Trophoblast cell (in vitro differentiated cells and primary cell): ENCODE data around the gene COL5A2.

Experiments used
- DNase-seq, 2 donors: peaks; one replicate each; pipeline ENCODE4 v3.0.0-alpha.2; 2016
- H2AFZ ChIP-seq: 2 replicates; pipeline ENCODE4 v1.6.1; 2013; ENCODE audit warnings: low read length, moderate library complexity, mild to moderate bottlenecking; ENCODE audit not compliant: insufficient read depth, poor library complexity
- H2AK5ac ChIP-seq: 2 replicates; pipeline ENCODE4 v1.6.1; 2013; ENCODE audit warnings: mild to moderate bottlenecking, low read length
- H2BK120ac ChIP-seq: 2 replicates; pipeline ENCODE4 v1.6.1; 2013; ENCODE audit warnings: low read length, mild to moderate bottlenecking, moderate library complexity; ENCODE audit not compliant: insufficient read depth, poor library complexity
- H2BK12ac ChIP-seq: 2 replicates; pipeline ENCODE4 v1.6.1; 2013; ENCODE audit warnings: mild to moderate bottlenecking, low read length, moderate library complexity
- H2BK5ac ChIP-seq: 2 replicates; pipeline ENCODE4 v1.6.1; 2013; ENCODE audit warnings: low read length, low read depth, moderate library complexity, mild to moderate bottlenecking; ENCODE audit not compliant: poor library complexity
- H3K14ac ChIP-seq: 2 replicates; pipeline ENCODE4 v1.6.1; 2013; ENCODE audit warnings: mild to moderate bottlenecking, low read length
- H3K18ac ChIP-seq: 2 replicates; pipeline ENCODE4 v1.6.1; 2013; ENCODE audit warnings: mild to moderate bottlenecking, low read length
- H3K23ac ChIP-seq: 2 replicates; pipeline ENCODE4 v1.6.1; 2013; ENCODE audit warnings: low read length
- H3K27ac ChIP-seq: 2 replicates; pipeline ENCODE4 v1.5.1; 2013; ENCODE audit warnings: low read depth, mild to moderate bottlenecking, inconsistent platforms, low read length, moderate library complexity
- H3K27me3 ChIP-seq: 2 replicates; pipeline ENCODE4 v1.6.1; 2013; ENCODE audit warnings: inconsistent platforms, mild to moderate bottlenecking, low read length, moderate library complexity; ENCODE audit not compliant: insufficient read depth
- H3K36me3 ChIP-seq, 2 experiments: 1 replicate in 1 of 2; 2 replicates in 1 of 2; pipeline ENCODE4 v1.6.1; 2013; ENCODE audit warnings: low read length in 2 of 2, mild to moderate bottlenecking in 2 of 2, moderate library complexity in 1 of 2; ENCODE audit not compliant: insufficient read depth in 2 of 2, control insufficient read depth in 1 of 2
- H3K4ac ChIP-seq: 2 replicates; pipeline ENCODE4 v1.6.1; 2013; ENCODE audit warnings: low read depth, mild to moderate bottlenecking, low read length, moderate library complexity
- H3K4me1 ChIP-seq, 2 experiments: 1 replicate in 1 of 2; 2 replicates in 1 of 2; pipeline ENCODE4 v1.6.1; 2013; ENCODE audit warnings: low read length in 2 of 2, mild to moderate bottlenecking in 2 of 2, moderate library complexity in 1 of 2; ENCODE audit not compliant: insufficient read depth in 2 of 2, control insufficient read depth in 1 of 2
- H3K4me2 ChIP-seq: 2 replicates; pipeline ENCODE4 v1.6.1; 2013; ENCODE audit warnings: inconsistent platforms, mild to moderate bottlenecking, low read length, moderate library complexity
- H3K4me3 ChIP-seq: 2 replicates; pipeline ENCODE4 v1.5.1; 2013; ENCODE audit warnings: mild to moderate bottlenecking, low read depth, low read length, inconsistent platforms
- H3K79me1 ChIP-seq: one replicate; pipeline ENCODE4 v1.6.1; 2013; ENCODE audit warnings: low read length
- H3K79me2 ChIP-seq: 2 replicates; pipeline ENCODE4 v1.6.1; 2013; ENCODE audit warnings: low read length, mild to moderate bottlenecking; ENCODE audit not compliant: control insufficient read depth, insufficient read depth, poor library complexity
- H3K9ac ChIP-seq: 2 replicates; pipeline ENCODE4 v1.6.1; 2013; ENCODE audit warnings: mild to moderate bottlenecking, low read length
- H3K9me3 ChIP-seq: 2 replicates; pipeline ENCODE4 v1.6.1; 2013; ENCODE audit warnings: low read depth, mild to moderate bottlenecking, control low read depth, inconsistent platforms, low read length; ENCODE audit not compliant: insufficient read depth
- H4K12ac ChIP-seq: 2 replicates; pipeline ENCODE4 v1.6.1; 2013; ENCODE audit warnings: low read depth, mild to moderate bottlenecking, low read length, moderate library complexity
- H4K8ac ChIP-seq: 2 replicates; pipeline ENCODE4 v1.6.1; 2013; ENCODE audit warnings: low read depth, mild to moderate bottlenecking, low read length, moderate library complexity
- H4K91ac ChIP-seq: one replicate; pipeline ENCODE4 v1.6.1; 2013; ENCODE audit warnings: low read depth, mild to moderate bottlenecking, low read length, moderate library complexity
- WGBS: extraction: QIAGEN DNeasy Blood & Tissue Kit; methylation state at CpG from one replicate; pipeline ENCODE4 v1.1.7; 2013; ENCODE audit warnings: missing lambda C conversion rate; ENCODE audit not compliant: insufficient read length, insufficient coverage; ENCODE audit errors: extremely low coverage; 5-methylcytosine and 5-hydroxymethylcytosine counted together

Gene COL5A2

DNA sequence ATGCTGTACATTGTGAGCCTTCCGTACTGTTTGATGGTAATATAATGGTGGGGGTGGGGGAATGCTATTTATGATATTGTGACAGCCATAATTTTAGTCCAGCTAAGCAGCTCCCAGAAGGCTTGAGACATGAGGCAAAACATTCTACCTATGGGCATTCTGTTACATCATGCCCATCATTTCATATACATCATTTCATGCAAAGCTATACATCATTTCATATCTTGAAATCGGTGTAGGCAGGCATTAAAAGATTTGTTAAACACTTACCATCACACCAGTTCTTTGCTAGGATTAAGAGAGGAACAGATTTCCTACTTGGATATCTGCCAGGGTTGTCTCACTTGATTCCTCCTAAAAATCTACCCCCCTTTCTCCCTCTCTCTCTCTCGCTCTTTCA lies 84.5 kb downstream of the COL5A2 start:
- 100% methylated on average over 1 of the region's 3 CpGs for WGBS
- no peak for DNase-seq

DNA sequence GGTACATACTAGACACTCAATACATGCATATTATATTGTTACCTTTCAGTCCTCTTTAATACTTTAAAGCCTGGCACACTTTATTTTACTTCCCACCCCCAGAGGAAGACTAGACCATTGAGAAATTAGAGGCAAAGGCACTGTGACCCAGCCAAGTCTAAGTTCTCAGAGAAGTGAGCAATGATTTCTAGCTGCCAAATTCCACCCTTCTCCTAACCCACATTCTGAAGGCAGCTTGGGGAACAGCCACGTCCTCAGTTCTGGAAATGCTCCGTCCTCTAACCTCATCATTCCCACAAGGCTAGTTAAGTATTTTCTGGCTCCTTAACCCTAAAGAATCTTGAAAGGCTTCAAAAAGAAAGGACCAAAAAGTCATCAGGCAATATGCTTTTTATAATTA lies 86.6 kb downstream of the COL5A2 start:
- Histone ChIP-seq H3K14ac (no peak overlapping the region), H3K4me3 (no peak overlapping the region), H3K4ac (no peak overlapping the region), H3K79me1 (no peaks in the 10 kb centered on the region), H3K79me2 (no peaks in the 10 kb centered on the region), H3K18ac (no peak overlapping the region), H2BK12ac (no peak overlapping the region), H3K27me3 (no peaks in the 10 kb centered on the region), H3K4me2 (no peak overlapping the region), H3K27ac (no peak overlapping the region), H3K36me3 (peaks cover 2 to 7% of the 10 kb centered on the region in 2 experiments), H2BK120ac (no peak overlapping the region), H2AK5ac (no peak overlapping the region), H3K9me3 (no peaks in the 10 kb centered on the region), H3K23ac (no peak overlapping the region), H2AFZ (no peak overlapping the region), H3K4me1 (no peaks in the 10 kb centered on the region), H4K12ac (no peak overlapping the region), H4K91ac (no peak overlapping the region), H2BK5ac (no peak overlapping the region), H4K8ac (peak overlapping the region; percentile 38), H3K9ac (no peak overlapping the region)
- WGBS = no CpG with 5 or more reads among the region's 2 CpGs
- no peak for DNase-seq

More for the DNA sequence above, 84.5 kb downstream of the COL5A2 start:
- H4K8ac ChIP-seq = no peak overlapping the region
- no peak overlapping the region for H3K4ac ChIP-seq
- no peak overlapping the region for H3K23ac ChIP-seq
- no peak overlapping the region for H2BK5ac ChIP-seq
- no peak overlapping the region for H3K4me3 ChIP-seq
- no peaks in the 10 kb centered on the region for H3K79me2 ChIP-seq
- H2BK12ac ChIP-seq = no peak overlapping the region
- no peaks in the 10 kb centered on the region for H3K9me3 ChIP-seq
- H3K79me1 ChIP-seq = no peaks in the 10 kb centered on the region
- H3K4me1 ChIP-seq = no peaks in the 10 kb centered on the region
- no peak overlapping the region for H2BK120ac ChIP-seq
- H3K4me2 ChIP-seq = no peak overlapping the region
- H3K18ac ChIP-seq = no peak overlapping the region
- no peaks in the 10 kb centered on the region for H3K27me3 ChIP-seq
- no peak overlapping the region for H3K9ac ChIP-seq
- H4K91ac ChIP-seq = no peak overlapping the region
- no peak overlapping the region for H3K14ac ChIP-seq
- H3K27ac ChIP-seq = no peak overlapping the region
- no peak overlapping the region for H4K12ac ChIP-seq
- H2AK5ac ChIP-seq = no peak overlapping the region
- H3K36me3 ChIP-seq = peaks cover 2 to 7% of the 10 kb centered on the region in 2 experiments
- H2AFZ ChIP-seq = no peak overlapping the region

DNA sequence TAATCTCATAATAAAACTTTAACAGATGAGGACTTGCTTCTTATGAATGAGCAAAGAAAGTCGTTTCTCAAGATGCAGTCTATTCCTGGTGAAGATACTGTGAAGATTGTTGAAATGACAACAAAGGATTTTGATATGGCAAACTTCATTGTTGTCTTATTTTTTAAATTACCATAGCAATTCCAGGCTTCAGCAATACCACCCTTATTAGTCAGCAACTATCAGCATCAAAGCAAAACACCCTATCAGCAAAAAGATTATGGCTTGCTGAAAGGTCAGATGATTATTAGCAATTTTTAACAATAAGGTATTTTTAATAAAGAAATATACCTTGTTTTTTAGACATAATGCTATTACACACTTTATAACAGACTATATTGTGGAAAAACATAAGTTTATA lies 88.3 kb downstream of the COL5A2 start:
- Histone ChIP-seq H3K14ac (no peak overlapping the region), H3K9ac (no peak overlapping the region), H3K4me2 (no peak overlapping the region), H3K4ac (no peak overlapping the region), H3K79me2 (no peaks in the 10 kb centered on the region), H3K36me3 (peaks cover 2 to 7% of the 10 kb centered on the region in 2 experiments), H2BK12ac (no peak overlapping the region), H4K12ac (no peak overlapping the region), H2AFZ (no peak overlapping the region), H2AK5ac (no peak overlapping the region), H3K4me3 (no peak overlapping the region), H3K23ac (no peak overlapping the region), H2BK120ac (no peak overlapping the region), H3K79me1 (no peaks in the 10 kb centered on the region), H3K27ac (no peak overlapping the region), H3K9me3 (no peaks in the 10 kb centered on the region), H3K27me3 (no peaks in the 10 kb centered on the region), H2BK5ac (no peak overlapping the region), H4K91ac (no peak overlapping the region), H4K8ac (no peak overlapping the region), H3K4me1 (no peaks in the 10 kb centered on the region), H3K18ac (no peak overlapping the region)
- no CpG with 5 or more reads among the region's 1 CpG for WGBS
- peak in 1 of 2 donors; percentile 23 for DNase-seq

DNA sequence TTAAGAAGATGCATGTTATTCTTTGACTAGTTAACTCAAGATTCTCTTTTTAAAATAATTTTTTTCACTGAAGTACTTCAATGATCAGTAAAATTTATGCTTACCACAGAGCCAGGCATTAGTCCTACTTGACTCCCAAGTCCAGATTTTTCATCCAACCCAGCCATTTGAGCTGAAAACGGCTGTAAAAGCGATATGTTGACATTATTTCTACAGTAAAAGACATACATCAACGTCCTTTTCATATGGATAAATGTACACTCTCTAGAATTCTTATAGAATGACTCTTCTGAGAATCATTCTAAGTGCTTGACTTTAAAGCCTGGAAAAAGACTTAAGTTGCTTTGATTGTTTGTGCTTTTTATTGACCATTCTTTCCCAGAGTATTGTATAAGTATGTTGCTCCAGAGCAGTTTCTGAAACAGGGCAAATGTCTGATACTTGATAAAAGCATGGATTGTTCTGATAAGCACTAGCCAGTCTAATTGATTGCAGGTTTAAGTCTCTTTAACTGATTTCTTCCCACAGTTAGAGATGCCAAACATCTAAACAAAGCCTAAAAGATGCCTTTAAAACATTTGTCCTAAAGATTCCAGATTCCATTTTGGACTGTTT lies 90.9 kb downstream of the COL5A2 start:
- Histone ChIP-seq H3K18ac (no peak overlapping the region), H3K79me2 (no peaks in the 10 kb centered on the region), H2BK120ac (no peak overlapping the region), H2BK5ac (no peak overlapping the region), H4K12ac (no peak overlapping the region), H3K27ac (no peak overlapping the region), H3K4ac (no peak overlapping the region), H3K14ac (no peak overlapping the region), H3K4me2 (no peak overlapping the region), H3K9ac (no peak overlapping the region), H4K8ac (no peak overlapping the region), H2BK12ac (no peak overlapping the region), H3K9me3 (no peaks in the 10 kb centered on the region), H3K36me3 (peaks cover 2 to 5% of the 10 kb centered on the region in 2 experiments), H3K79me1 (no peaks in the 10 kb centered on the region), H3K23ac (no peak overlapping the region), H3K27me3 (no peaks in the 10 kb centered on the region), H3K4me1 (no peaks in the 10 kb centered on the region), H3K4me3 (no peak overlapping the region), H2AFZ (no peak overlapping the region), H4K91ac (no peak overlapping the region), H2AK5ac (no peak overlapping the region)
- DNase-seq = no peak
- no CpG with 5 or more reads among the region's 3 CpGs for WGBS
